ENCODE measurements around the gene SLC25A11. TPM values are rescaled to one million over a fixed set of nuclear protein-coding genes. Genes with fewer than 3 reads are reported as not detected.
A peak's percentile ranks its signal among the peaks of the same experiment; 100 is the strongest.

SLC25A11 gene
- total RNA-seq, 1 donor from 2014 or later = 46.8 TPM

- Mint-ChIP-seq H3K36me3 (ENCODE audit: insufficient read depth) (peaks cover 3% of the 10 kb centered on the region), H3K4me3 (ENCODE audit: low read depth) (no peak overlapping the region), H3K27me3 (no peaks in the 10 kb centered on the region), H3K4me1 (ENCODE audit: low read depth) (peaks cover 20% of the 10 kb centered on the region), H3K9me3 (ENCODE audit: low read depth) (no peaks in the 10 kb centered on the region), H3K27ac (no peak overlapping the region)
- TF ChIP-seq CTCF (IDR thresholded peaks at IDR 0.05; ENCODE audit: unreplicated experiment) = no peak
- DNase-seq (ENCODE audit: low spot score, unreplicated experiment) = no peak
These were observed 15.2 kb upstream of the SLC25A11 start for GRCh38 chr17:4955091-4955490.

GRCh38 chr17:4953451-4953961, 13.7 kb upstream of the SLC25A11 start:
- H3K27ac Mint-ChIP-seq = peak overlapping the region; percentile 2
- peaks cover 3% of the 10 kb centered on the region for H3K36me3 Mint-ChIP-seq (ENCODE audit: insufficient read depth)
- H3K27me3 Mint-ChIP-seq = no peaks in the 10 kb centered on the region
- H3K4me1 Mint-ChIP-seq (ENCODE audit: low read depth) = peaks cover 20% of the 10 kb centered on the region
- DNase-seq (ENCODE audit: low spot score, unreplicated experiment) = no peak
- TF ChIP-seq CTCF (IDR thresholded peaks at IDR 0.05; ENCODE audit: unreplicated experiment) = no peak
- H3K9me3 Mint-ChIP-seq (ENCODE audit: low read depth) = no peaks in the 10 kb centered on the region
- H3K4me3 Mint-ChIP-seq (ENCODE audit: low read depth) = no peak overlapping the region

- Mint-ChIP-seq H3K27me3 (no peaks in the 10 kb centered on the region), H3K36me3 (ENCODE audit: insufficient read depth) (peaks cover 2% of the 10 kb centered on the region), H3K27ac (peak overlapping the region; percentile 62), H3K4me3 (ENCODE audit: low read depth) (peak overlapping the region; percentile 69), H3K9me3 (ENCODE audit: low read depth) (no peaks in the 10 kb centered on the region), H3K4me1 (ENCODE audit: low read depth) (peaks cover 26% of the 10 kb centered on the region)
- TF ChIP-seq CTCF (IDR thresholded peaks at IDR 0.05; ENCODE audit: unreplicated experiment) = no peak
- no peak for DNase-seq (ENCODE audit: low spot score, unreplicated experiment)
These were observed 11.6 kb upstream of the SLC25A11 start for GRCh38 chr17:4951486-4951885.

GRCh38 chr17:4950746-4951204, 10.9 kb upstream of the SLC25A11 start, which contains the start of gene ENO3:
ENO3 (plus strand) TSS chr17:4951119; CDS start chr17:4951830, 711 bp downstream.
- H3K4me1 Mint-ChIP-seq (ENCODE audit: low read depth) = peaks cover 31% of the 10 kb centered on the region
- H3K36me3 Mint-ChIP-seq (ENCODE audit: insufficient read depth) = peaks cover 4% of the 10 kb centered on the region
- no peaks in the 10 kb centered on the region for H3K9me3 Mint-ChIP-seq (ENCODE audit: low read depth)
- peak within 1 kb of the TSS; percentile 69 for H3K4me3 Mint-ChIP-seq (ENCODE audit: low read depth)
- TF ChIP-seq CTCF (IDR thresholded peaks at IDR 0.05; ENCODE audit: unreplicated experiment) = no peak
- H3K27ac Mint-ChIP-seq = peak within 1 kb of the TSS; percentile 92
- no peaks in the 10 kb centered on the region for H3K27me3 Mint-ChIP-seq
- DNase-seq (ENCODE audit: low spot score, unreplicated experiment) = no peak

GRCh38 chr17:4950075-4950745, 10.4 kb upstream of the SLC25A11 start:
- Mint-ChIP-seq H3K36me3 (ENCODE audit: insufficient read depth) (peaks cover 8% of the 10 kb centered on the region), H3K9me3 (ENCODE audit: low read depth) (no peaks in the 10 kb centered on the region), H3K27ac (peak overlapping the region; percentile 92), H3K4me1 (ENCODE audit: low read depth) (peaks cover 35% of the 10 kb centered on the region), H3K27me3 (no peaks in the 10 kb centered on the region), H3K4me3 (ENCODE audit: low read depth) (peak overlapping the region; percentile 69)
- DNase-seq (ENCODE audit: low spot score, unreplicated experiment) = no peak
- no peak for TF ChIP-seq CTCF (IDR thresholded peaks at IDR 0.05; ENCODE audit: unreplicated experiment)

Measured in progenitor cell of endocrine pancreas (in vitro differentiated cells).